Stomach (tissue), 9 donors: ENCODE data around the gene TANGO2. TPM values are rescaled to one million over a fixed set of nuclear protein-coding genes. Genes with fewer than 3 reads are reported as not detected.

Source experiments
- DNase-seq, 2 donors: peaks; one replicate each; pipeline versions ENCODE4 v3.0.0 to v3.0.0-alpha.2; 2013 to 2019
- H3K27ac ChIP-seq, 5 donors: fragments of 200-600 bp in 4 of 5; sonication (generic) in 4 of 5; one replicate each; pipeline ENCODE4 v1.5.1; 2013 to 2019; ENCODE audit warnings: mild to moderate bottlenecking in 1 of 5, moderate library complexity in 1 of 5
- H3K27me3 ChIP-seq, 3 donors: fragments of 200-600 bp; sonication (generic); one replicate each; pipeline ENCODE4 v1.5.1; 2017 to 2019; ENCODE audit warnings: mixed run types in 1 of 3
- H3K36me3 ChIP-seq, 4 donors: fragments of 200-600 bp; sonication (generic); 1 replicate in 3 of 4; 2 replicates in 1 of 4; pipeline ENCODE4 v1.5.1; 2016 to 2019
- H3K4me1 ChIP-seq, 4 donors: fragments of 200-600 bp; sonication (generic); one replicate each; pipeline ENCODE4 v1.5.1; 2016 to 2019
- H3K4me3 ChIP-seq, 4 donors: fragments of 200-600 bp; sonication (generic) in 3 of 4; one replicate each; pipeline ENCODE4 v1.5.1; 2016 to 2019; ENCODE audit warnings: mild to moderate bottlenecking in 1 of 4
- H3K9me3 ChIP-seq, 4 donors: fragments of 200-600 bp; sonication (generic); one replicate each; pipeline ENCODE4 v1.5.1; 2016 to 2019
- CTCF ChIP-seq, 7 experiments: fragments of 450-650 bp in 4 of 7; fragments of 200-600 bp in 3 of 7; sonication (generic) in 3 of 7; IDR thresholded peaks; one replicate each; pipeline ENCODE4 v1.5.1; 2016 to 2019; ENCODE audit warnings: antibody characterized with exemption in 7 of 7, control low read depth in 2 of 7, mild to moderate bottlenecking in 1 of 7
- EP300 ChIP-seq: sonication (generic); formaldehyde crosslinking; IDR thresholded peaks from one replicate; pipeline ENCODE4 v1.6.1; 2017; ENCODE audit warnings: antibody characterized with exemption
- POLR2A ChIP-seq, 4 donors: fragments of 450-650 bp; IDR thresholded peaks; one replicate each; pipeline ENCODE4 v1.6.1; 2016; ENCODE audit warnings: antibody characterized with exemption in 4 of 4, control low read depth in 2 of 4, mild to moderate bottlenecking in 1 of 4, moderate library complexity in 1 of 4
- POLR2AphosphoS5 ChIP-seq, 3 donors: sonication (generic); formaldehyde crosslinking; IDR thresholded peaks; one replicate each; pipeline ENCODE4 v1.6.1; 2016; ENCODE audit warnings: antibody characterized with exemption in 3 of 3
- WGBS, 5 donors: extraction: QIAGEN DNeasy Blood & Tissue Kit in 3 of 5; methylation state at CpG; one replicate each; pipeline versions ENCODE4 v1.1.5 to v1.1.7; 2013 to 2018; 5-methylcytosine and 5-hydroxymethylcytosine counted together
- intact Hi-C: fragments of 100-400 bp; cut with DNase I; formaldehyde crosslinking; loops from one replicate; pipeline ENCODE4 v1.15.1; 2023; ENCODE audit warnings: low total_unique reads
- polyA plus RNA-seq, 3 donors: library from polyadenylated mRNA; stranded (reverse); fragments of 200-250 nt; gene quantifications; one replicate each; pipeline ENCODE4 v1.2.3, GENCODE V29; 2013
- total RNA-seq, 5 donors: library from RNA; depleted of rRNA; stranded (reverse); fragments of >200 nt; gene quantifications; one replicate each; pipeline versions ENCODE4 v1.1.0 to v1.2.3, GENCODE V29; 2014 to 2016
- donor health status: healthy with polysubstance abuse.
- donor health status: Bipolar disorder and iron deficiency.
- donor health status: healthy.

Gene TANGO2
- total and polyA plus RNA-seq, 8 donors = 13.8 to 38.8 (median 26.6) TPM

- TF ChIP-seq POLR2AphosphoS5 (IDR thresholded peaks at IDR 0.05) (no peak), POLR2A (IDR thresholded peaks at IDR 0.05) (no peak), EP300 (no peak), CTCF (IDR thresholded peaks at IDR 0.05) (no peak)
- peak overlapping the region in 1 of 5 donors; percentile 82 for H3K27ac ChIP-seq
- intact Hi-C loops = loop anchor here (5.0 kb wide), 1 partner anchor 37 kb away; no protein-coding TSS in a partner anchor
- H3K4me3 ChIP-seq = no peak overlapping the region
- WGBS, 5 donors = 37 to 57% (median 48%) methylated on average over 1 to 5 of the region's 5 CpGs
- no peak for DNase-seq
- H3K36me3 ChIP-seq = no peaks in the 10 kb centered on the region
- peaks cover 4 to 47% (median 31%) of the 10 kb centered on the region in 4 donors for H3K4me1 ChIP-seq
- H3K9me3 ChIP-seq = no peaks in the 10 kb centered on the region
- H3K27me3 ChIP-seq = peaks cover 0 to 17% (median 5%) of the 10 kb centered on the region in 3 donors
These were observed 6.3 kb upstream of the TANGO2 start for GRCh38 chr22:20014526-20015186.

- Histone ChIP-seq H3K27me3 (peaks cover 0 to 17% (median 5%) of the 10 kb centered on the region in 3 donors), H3K27ac (peak overlapping the region in 1 of 5 donors; percentile 82), H3K9me3 (no peaks in the 10 kb centered on the region), H3K4me1 (peaks cover 6 to 49% (median 34%) of the 10 kb centered on the region in 4 donors), H3K4me3 (peak overlapping the region in 3 of 4 donors; percentile 82 to 89 (median 83)), H3K36me3 (no peaks in the 10 kb centered on the region)
- 45 to 82% (median 68%) methylated on average over 10 of the region's 10 CpGs for WGBS, 5 donors
- TF ChIP-seq POLR2AphosphoS5 (IDR thresholded peaks at IDR 0.05) (no peak), POLR2A (IDR thresholded peaks at IDR 0.05) (no peak), EP300 (no peak), CTCF (IDR thresholded peaks at IDR 0.05) (no peak)
- intact Hi-C loops = no loop called here
- no peak for DNase-seq
These were observed 5.7 kb upstream of the TANGO2 start for GRCh38 chr22:20015187-20015625.

GRCh38 chr22:20015971-20016733, 4.8 kb upstream of the TANGO2 start:
- peak overlapping the region in 4 of 5 donors; percentile 51 to 82 (median 68) for H3K27ac ChIP-seq
- DNase-seq = peak; percentile 47 to 67
- TF ChIP-seq POLR2AphosphoS5 (IDR thresholded peaks at IDR 0.05) = no peak
- 1 to 3% (median 1%) methylated on average over 17 to 101 of the region's 101 CpGs for WGBS, 5 donors
- peak overlapping the region; percentile 80 to 89 (median 82) for H3K4me3 ChIP-seq
- intact Hi-C loops = no loop called here
- H3K9me3 ChIP-seq = no peaks in the 10 kb centered on the region
- peaks cover 0 to 17% (median 5%) of the 10 kb centered on the region in 3 donors for H3K27me3 ChIP-seq
- H3K36me3 ChIP-seq = no peaks in the 10 kb centered on the region
- peaks cover 10 to 53% (median 39%) of the 10 kb centered on the region in 4 donors for H3K4me1 ChIP-seq

- Histone ChIP-seq H3K27me3 (peaks cover 0 to 17% (median 5%) of the 10 kb centered on the region in 3 donors), H3K4me1 (peaks cover 16 to 57% (median 46%) of the 10 kb centered on the region in 4 donors), H3K36me3 (no peaks in the 10 kb centered on the region), H3K4me3 (peak within 1 kb of the TSS; percentile 80 to 89 (median 82)), H3K27ac (peak within 1 kb of the TSS; percentile 14 to 82 (median 63)), H3K9me3 (no peaks in the 10 kb centered on the region)
- peak; percentile 93 to 97 for DNase-seq
- 1 to 7% (median 2%) methylated on average over 16 to 79 of the region's 79 CpGs for WGBS, 5 donors
- intact Hi-C loops = no loop called here
- TF ChIP-seq POLR2A (IDR thresholded peaks at IDR 0.05) (no peak), POLR2AphosphoS5 (IDR thresholded peaks at IDR 0.05) (peak in 1 of 3 donors; percentile 22), CTCF (IDR thresholded peaks at IDR 0.05) (peak in 4 of 7 experiments; percentile 20 to 41 (median 30))
These were observed 3.9 kb upstream of the TANGO2 start, which contains the start of gene ARVCF for GRCh38 chr22:20016734-20017621. Gene ARVCF (minus strand): TSS chr22:20016823. CDS start chr22:19990794, 26,029 bp downstream.
